ENCODE data around the gene VPS45.
A peak's percentile ranks its signal among the peaks of the same experiment; 100 is the strongest.

VPS45 gene

DNA sequence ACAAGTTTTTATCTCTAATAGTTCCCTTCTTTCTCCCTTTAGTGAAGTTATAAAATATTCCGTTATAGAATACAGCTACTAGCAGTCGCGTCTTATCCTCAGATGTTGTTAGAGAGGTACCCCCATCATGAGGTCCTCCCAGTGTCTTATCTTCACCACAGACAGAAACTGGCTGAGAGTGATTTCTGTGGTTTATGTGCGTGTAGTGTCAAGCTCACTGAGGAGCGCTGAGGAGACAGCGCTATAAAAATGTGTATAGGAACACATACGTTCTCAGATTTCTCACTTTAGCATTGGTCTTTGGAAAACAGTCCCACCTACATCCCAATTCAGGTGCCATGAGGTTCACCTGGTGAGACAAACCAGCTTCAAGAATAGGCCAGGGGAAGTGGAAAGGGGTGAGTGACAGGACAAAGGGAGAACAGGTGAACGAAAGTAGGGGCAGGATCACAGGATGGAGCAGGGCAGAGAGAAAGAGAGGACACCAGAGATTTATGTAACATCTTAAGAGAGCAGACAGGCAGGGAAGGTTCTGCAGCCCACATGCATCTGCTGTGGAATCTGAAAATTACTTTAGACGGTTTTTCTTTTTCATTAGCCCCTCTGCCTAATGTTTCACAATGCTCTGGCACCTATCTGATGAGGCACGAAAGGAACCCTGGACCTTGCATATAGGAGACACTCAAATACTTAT lies 79.4 kb downstream of the VPS45 start:
- in situ Hi-C loops (cut with HindIII; ENCODE audit: low pct_unique_long_range_greater_than_20kb, low sequenced_read_pairs) = no loop called here
- TF ChIP-seq JUND (IDR thresholded peaks at IDR 0.05; ENCODE audit: low read depth) = no peak
- no peak for DNase-seq (ENCODE audit: low read depth in 1 of 2, low spot score in 1 of 2)

DNA sequence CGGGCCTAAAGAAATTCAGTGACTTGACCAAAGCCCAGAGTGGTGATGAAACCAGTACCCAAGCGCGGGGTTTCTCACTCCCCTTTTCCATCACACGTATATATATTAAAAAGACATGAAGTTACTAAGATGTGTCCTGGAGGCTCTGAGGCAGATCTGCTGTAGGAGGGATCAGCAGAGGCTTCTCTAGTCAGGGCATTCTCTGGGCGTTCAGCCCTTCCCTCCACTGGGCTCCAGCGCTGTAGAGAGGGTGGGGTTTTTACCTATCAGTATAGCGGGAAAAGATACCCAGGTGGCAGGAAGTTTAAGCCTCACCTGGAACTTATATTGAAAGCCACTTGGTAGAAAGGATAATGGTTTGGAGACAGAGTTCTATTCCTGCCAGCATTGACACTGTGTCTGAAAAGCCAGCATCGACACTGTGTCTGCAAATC lies 81.3 kb downstream of the VPS45 start:
- no peak for TF ChIP-seq JUND (IDR thresholded peaks at IDR 0.05; ENCODE audit: low read depth)
- in situ Hi-C loops (cut with HindIII; ENCODE audit: low pct_unique_long_range_greater_than_20kb, low sequenced_read_pairs) = no loop called here
- DNase-seq (ENCODE audit: low read depth in 1 of 2, low spot score in 1 of 2) = no peak

GRCh38 chr1:150149271-150150132 lies 81.9 kb downstream of the VPS45 start, which contains the start of gene PLEKHO1:
PLEKHO1 (plus strand) TSS chr1:150149916; CDS start chr1:150150258, 342 bp downstream.
- in situ Hi-C loops (cut with HindIII; ENCODE audit: low pct_unique_long_range_greater_than_20kb, low sequenced_read_pairs) = no loop called here
- DNase-seq (ENCODE audit: low read depth in 1 of 2, low spot score in 1 of 2) = peak; percentile 72 to 86

GRCh38 chr1:150150133-150151021 lies 82.8 kb downstream of the VPS45 start:
- no peak for DNase-seq (ENCODE audit: low read depth in 1 of 2, low spot score in 1 of 2)
- in situ Hi-C loops (cut with HindIII; ENCODE audit: low pct_unique_long_range_greater_than_20kb, low sequenced_read_pairs) = no loop called here
- no peak for TF ChIP-seq JUND (IDR thresholded peaks at IDR 0.05; ENCODE audit: low read depth)

More at GRCh38 chr1:150149271-150150132, 81.9 kb downstream of the VPS45 start, which contains the start of gene PLEKHO1:
- TF ChIP-seq JUND (IDR thresholded peaks at IDR 0.05; ENCODE audit: low read depth) = no peak

DNA sequence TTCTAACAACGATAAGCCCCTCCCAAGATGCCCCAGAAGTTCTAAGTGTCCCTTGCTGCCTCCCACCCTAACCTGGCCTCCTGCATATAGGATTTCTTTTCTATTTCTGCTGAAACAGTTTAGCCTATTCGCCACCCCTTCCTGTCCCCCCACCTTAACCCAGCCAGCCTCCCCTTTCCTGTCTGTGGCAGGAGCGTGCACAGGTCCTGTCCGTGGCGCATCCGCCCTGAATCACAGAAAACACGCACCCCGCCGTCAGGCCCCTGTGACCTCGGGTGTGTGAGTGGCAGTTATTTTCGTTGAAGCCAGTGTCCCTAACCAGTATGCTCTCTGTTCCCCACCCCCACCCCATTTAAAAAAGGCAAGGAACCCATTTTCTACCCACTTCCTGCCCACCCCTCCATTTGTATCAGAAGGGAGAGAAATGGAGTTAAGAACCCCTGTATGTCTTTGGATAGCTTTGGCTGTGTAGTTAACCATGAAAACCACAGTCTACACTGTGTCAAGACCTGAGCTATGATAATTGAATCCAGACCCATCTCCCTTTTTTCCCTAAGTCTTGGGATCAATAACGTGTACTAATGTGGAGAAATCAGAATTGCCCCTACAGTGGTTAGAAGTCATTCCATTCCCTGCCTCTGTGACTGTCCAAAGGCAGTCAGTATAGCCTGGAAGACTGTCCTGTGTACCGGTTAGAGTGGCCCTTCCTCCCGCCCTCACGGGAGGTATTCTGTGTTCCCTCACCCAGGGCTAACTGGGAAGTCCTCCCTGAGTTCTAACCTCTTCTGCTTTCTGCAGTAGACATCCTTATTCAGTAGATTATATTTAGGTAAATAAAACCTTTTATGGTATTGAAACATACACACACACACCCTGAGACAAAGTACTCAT lies 84.0 kb downstream of the VPS45 start:
- in situ Hi-C loops (cut with HindIII; ENCODE audit: low pct_unique_long_range_greater_than_20kb, low sequenced_read_pairs) = no loop called here
- no peak for DNase-seq (ENCODE audit: low read depth in 1 of 2, low spot score in 1 of 2)
- TF ChIP-seq JUND (IDR thresholded peaks at IDR 0.05; ENCODE audit: low read depth) = no peak

DNA sequence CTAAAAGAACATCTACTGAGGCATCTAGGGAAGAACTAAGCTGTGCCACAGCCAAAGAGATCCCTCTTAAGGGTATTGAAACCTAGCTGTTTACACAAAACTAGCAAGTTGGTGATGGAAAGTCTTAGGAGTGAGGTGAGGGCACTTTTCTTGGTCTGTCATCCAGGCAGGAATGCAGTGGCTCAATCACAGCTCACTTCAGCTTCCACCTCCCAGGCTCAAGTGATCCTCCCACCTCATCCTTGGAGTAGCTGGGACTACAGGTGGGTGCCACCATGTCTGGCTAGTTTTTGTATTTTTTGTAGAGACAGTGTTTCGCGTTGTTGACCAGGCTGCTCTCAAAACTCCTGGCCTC lies 84.6 kb downstream of the VPS45 start:
- in situ Hi-C loops (cut with HindIII; ENCODE audit: low pct_unique_long_range_greater_than_20kb, low sequenced_read_pairs) = no loop called here
- no peak for TF ChIP-seq JUND (IDR thresholded peaks at IDR 0.05; ENCODE audit: low read depth)
- no peak for DNase-seq (ENCODE audit: low read depth in 1 of 2, low spot score in 1 of 2)

GRCh38 chr1:150152772-150153456 lies 85.3 kb downstream of the VPS45 start:
- DNase-seq (ENCODE audit: low read depth in 1 of 2, low spot score in 1 of 2) = no peak
- no peak for TF ChIP-seq JUND (IDR thresholded peaks at IDR 0.05; ENCODE audit: low read depth)
- in situ Hi-C loops (cut with HindIII; ENCODE audit: low pct_unique_long_range_greater_than_20kb, low sequenced_read_pairs) = no loop called here

GRCh38 chr1:150154143-150154542 lies 86.6 kb downstream of the VPS45 start:
- in situ Hi-C loops (cut with HindIII; ENCODE audit: low pct_unique_long_range_greater_than_20kb, low sequenced_read_pairs) = no loop called here
- no peak for TF ChIP-seq JUND (IDR thresholded peaks at IDR 0.05; ENCODE audit: low read depth)
- no peak for DNase-seq (ENCODE audit: low read depth in 1 of 2, low spot score in 1 of 2)

DNA sequence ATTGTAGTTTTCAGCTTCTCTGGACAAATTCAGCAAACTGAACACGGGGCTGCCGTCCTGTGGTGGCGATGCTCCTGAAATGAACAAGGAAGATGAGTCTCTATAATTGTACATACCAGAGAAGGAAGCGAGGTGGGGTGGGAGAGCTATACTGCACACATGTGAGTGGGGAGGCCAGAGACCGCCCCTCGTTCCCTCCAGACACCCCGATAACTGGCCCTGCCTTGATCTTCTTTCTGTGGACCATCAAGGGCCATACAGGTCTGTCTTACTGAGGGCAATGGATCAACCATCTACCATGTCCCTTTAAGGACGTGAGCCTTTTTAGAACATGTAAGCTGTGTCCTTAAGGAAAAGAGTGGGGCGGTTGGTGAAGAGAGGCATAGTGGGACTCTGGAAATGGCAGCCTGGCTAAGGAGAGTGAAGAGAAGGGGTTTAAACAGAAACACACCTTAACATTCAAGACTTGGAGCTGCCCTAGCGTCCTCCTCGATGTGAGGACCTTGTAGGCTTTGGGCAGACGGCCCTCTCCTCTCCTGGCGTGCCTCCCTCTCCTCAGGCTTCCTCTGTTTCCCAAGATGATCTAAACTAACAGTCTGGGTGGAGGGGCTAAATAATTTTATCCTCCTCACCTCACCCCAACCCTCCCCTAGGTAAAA lies 88.0 kb downstream of the VPS45 start:
- in situ Hi-C loops (cut with HindIII; ENCODE audit: low pct_unique_long_range_greater_than_20kb, low sequenced_read_pairs) = no loop called here
- no peak for DNase-seq (ENCODE audit: low read depth in 1 of 2, low spot score in 1 of 2)
- TF ChIP-seq JUND (IDR thresholded peaks at IDR 0.05; ENCODE audit: low read depth) = no peak

DNA sequence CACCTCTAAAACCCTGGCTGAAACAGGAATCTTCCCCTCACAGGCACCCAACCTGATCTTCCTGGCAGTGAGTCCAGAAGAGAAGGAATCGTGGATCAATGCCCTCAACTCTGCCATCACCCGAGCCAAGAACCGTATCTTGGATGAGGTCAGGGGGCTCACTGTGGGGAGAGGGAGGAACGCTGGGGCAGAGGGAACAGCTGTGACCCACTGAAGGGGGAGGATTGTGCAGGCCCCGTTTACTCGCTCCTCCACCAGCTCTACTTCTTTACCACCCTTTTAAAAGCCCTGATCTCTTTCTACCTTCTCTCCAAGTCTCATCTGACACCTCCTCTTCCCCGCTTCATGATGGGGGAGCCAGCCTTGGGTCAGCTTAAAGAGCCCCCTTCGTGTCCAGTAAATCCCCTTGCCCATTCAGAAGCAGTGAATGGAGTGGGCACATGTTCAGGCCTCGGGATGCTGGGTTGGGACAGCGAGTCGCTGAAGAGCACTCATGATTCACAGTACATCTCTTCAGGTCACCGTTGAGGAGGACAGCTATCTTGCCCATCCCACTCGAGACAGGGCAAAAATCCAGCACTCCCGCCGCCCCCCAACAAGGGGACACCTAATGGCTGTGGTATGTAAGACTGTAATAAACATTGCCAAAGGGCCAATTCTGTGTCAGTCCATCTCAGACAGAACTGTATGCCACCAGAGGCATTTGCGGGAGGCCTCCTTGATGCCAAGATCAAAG lies 89.5 kb downstream of the VPS45 start:
- TF ChIP-seq JUND (IDR thresholded peaks at IDR 0.05; ENCODE audit: low read depth) = no peak
- DNase-seq (ENCODE audit: low read depth in 1 of 2, low spot score in 1 of 2) = no peak
- in situ Hi-C loops (cut with HindIII; ENCODE audit: low pct_unique_long_range_greater_than_20kb, low sequenced_read_pairs) = no loop called here

All from T47D (cell line).